Right renal pelvis (tissue), 4 donors: ENCODE data around the gene CMTM1. TPM values are rescaled to one million over a fixed set of nuclear protein-coding genes. Genes with fewer than 3 reads are reported as not detected.
"Not testable (repeated sequence)": the region's sequence is repeated elsewhere in the genome, so short reads cannot be mapped to it uniquely, and the experiment has no call there.

Source experiments
- DNase-seq, 4 donors: peaks; one replicate each; pipeline ENCODE4 v3.0.0-alpha.2; 2013; ENCODE audit warnings: low read depth in 4 of 4, low spot score in 3 of 4, missing footprints in 1 of 4
- polyA plus RNA-seq, 4 donors: library from polyadenylated mRNA; unstranded; fragments of 120-200 nt; gene quantifications; one replicate each; pipeline ENCODE4 v1.2.1, GENCODE V29; 2013; ENCODE audit not compliant: insufficient read length in 4 of 4

Gene CMTM1
- polyA plus RNA-seq, 4 donors, result 5.5 to 7.6 (median 6.0) TPM

- DNase-seq, result peak; percentile 69 to 84 (median 75)
Observed at GRCh38 chr16:66608241-66609138, 42.3 kb downstream of the CMTM1 start.

DNA sequence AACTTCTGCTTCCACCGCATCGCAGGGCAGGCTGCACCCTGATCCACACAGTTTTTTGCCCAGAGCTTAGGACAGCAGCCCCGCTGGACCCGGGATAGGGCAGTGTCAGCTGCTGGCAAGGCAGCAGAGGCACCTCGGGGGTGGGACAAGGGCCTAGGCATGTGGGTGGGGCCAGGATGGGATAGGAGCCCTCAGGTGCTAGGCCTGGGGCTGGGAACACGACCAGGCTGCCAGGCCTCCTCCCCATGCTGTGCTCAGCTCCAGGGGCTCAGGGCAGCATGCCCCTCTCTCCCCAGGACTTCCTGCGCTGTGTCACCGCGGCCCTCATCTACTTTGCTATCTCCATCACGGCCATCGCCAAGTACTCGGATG is 42.9 kb downstream of the CMTM1 start:
- DNase-seq, result no peak

GRCh38 chr16:66610111-66610820 is 44.0 kb downstream of the CMTM1 start:
- no peak for DNase-seq

- not testable (repeated sequence) for DNase-seq
Observed at GRCh38 chr16:66611911-66612310, 45.7 kb downstream of the CMTM1 start.

DNA sequence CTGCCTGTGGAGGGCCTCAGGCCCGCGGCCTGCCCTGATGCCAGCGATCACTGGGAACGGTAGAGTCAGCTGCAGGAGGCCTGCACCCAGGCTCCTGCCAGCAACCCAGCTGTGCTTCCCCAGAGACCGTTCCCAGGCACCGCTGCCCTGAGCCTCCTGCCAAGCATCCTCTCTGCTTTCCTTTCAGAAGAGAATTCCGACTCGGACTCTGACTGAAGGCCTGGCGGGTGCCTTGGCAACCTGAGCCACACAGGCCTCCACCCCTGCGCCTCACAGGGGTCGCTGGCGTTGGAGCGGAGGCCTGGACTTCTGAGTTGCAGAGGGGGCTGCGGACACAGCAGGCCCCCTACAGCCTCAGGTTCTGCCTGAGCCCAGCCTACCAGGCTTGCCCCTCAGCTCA is 46.2 kb downstream of the CMTM1 start:
- no peak for DNase-seq

GRCh38 chr16:66614161-66614802 is 48.0 kb downstream of the CMTM1 start:
- DNase-seq, result no peak

DNA sequence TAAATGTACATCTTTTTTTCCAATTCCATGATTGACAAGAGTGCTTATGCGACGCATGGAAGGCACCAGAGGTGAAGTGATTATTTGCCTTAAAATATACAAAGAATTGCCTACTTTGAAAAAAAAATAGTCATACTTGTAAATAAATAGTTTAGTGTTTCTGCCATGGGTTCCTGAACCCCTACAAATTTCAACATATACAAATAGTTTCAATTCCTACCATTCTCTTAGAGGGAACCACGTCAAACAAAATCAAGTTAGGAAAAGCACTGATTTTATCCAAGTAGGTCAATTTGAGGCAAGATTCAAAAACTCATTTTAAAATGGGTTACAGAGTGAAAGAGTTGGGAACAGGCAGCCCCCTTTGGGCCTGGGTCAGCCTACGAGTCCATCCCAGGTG is 49.9 kb downstream of the CMTM1 start:
- DNase-seq, result no peak

DNA sequence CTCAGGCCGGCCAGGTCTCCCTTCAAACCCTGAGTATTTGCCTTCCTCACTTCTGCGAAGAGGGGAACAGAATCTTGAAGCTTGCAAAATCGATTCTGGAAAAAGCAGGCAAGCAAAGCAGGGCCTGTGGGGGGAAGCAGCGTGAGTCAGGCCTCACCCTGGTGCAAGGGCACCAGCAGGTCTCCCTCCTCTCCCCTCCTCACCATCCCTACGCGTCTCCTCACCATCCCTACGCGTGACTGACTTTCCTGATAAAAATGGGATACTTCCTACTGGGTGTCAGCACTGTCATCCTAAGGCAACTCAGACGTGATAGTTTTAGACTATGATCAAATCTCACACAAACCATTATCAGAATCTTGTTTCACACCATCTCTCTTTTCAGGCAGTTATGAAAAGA is 50.4 kb downstream of the CMTM1 start:
- DNase-seq, result no peak

DNA sequence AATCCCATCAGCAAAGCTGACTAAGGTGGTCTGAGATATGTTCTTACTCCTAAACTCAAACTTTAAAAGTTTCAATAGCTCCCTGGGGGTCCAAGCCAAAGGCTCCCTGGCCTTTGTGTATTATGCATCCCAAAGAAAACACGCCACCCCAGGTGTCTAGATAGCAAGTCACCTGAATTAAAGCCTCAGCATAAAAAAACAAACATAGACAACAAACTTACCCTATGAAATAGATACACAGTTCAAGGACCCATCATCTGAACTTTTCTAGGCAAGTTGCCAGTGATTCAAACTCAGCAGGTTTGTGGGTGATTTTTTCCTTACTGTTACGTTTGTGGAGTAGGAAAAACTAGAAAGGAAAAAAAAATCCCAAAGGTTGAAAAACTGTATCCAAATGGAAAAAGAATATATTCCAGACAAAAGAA is 50.8 kb downstream of the CMTM1 start:
- DNase-seq, result no peak

GRCh38 chr16:66617728-66618127 is 51.5 kb downstream of the CMTM1 start:
- no peak for DNase-seq

DNA sequence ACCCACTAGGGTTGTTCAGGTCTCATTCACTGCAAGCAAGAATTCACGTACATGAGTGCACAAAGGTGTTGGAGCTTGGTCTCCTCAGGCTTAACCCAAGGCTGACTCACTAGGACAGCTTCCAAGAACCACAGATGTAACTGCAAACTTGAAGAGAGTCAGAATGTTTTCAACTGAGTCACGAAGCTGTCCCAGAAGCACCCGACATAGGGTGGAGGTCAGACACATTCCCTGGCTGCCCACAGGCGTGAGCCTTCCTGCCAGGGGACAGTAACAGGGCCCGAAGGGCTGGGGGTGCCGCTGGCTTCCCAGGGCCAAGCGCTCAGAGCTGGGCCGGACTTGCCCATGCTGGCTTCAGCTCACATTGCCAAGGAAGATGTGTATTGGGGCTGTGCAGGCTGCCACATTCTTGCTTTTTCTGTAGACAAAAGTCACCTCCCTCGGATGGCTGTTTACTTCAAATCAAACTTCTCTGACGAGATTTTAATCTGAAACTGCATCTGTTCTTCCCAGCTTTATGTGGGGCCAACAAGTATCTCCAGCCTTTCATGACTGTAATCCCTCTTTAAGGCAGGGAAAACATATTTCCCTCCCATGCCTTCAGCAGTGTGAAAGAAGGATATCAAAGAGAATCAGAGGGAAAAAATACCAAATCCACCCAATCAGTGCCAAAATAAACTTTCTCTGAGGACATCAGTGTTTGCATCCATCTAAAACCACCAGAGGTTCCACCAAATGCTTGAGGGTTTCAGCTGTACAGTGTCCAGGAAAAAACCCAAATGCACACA is 52.5 kb downstream of the CMTM1 start:
- no peak for DNase-seq

- no peak for DNase-seq
Observed at GRCh38 chr16:66619534-66620428, 53.5 kb downstream of the CMTM1 start.

DNA sequence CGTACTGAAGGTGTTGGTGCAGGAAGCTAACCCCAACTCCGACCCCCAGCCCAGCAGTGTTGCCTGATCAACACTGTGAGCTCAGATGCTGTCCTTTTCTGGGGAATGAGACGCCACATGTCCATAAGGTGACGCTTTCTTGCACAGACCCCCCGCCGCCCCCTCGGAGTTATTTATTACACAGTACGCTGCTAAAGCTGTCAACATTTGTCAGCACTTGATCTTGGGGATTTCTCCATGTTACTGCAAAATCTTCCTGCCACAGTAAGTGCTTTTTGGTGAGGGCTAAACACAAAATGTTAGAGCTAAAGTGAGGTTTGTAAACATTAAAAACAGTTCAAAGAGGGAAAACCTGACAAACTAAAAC is 54.2 kb downstream of the CMTM1 start:
- DNase-seq, result no peak

GRCh38 chr16:66621973-66622372 is 55.7 kb downstream of the CMTM1 start:
- no peak for DNase-seq

GRCh38 chr16:66622863-66623262 is 56.6 kb downstream of the CMTM1 start:
- DNase-seq, result no peak

DNA sequence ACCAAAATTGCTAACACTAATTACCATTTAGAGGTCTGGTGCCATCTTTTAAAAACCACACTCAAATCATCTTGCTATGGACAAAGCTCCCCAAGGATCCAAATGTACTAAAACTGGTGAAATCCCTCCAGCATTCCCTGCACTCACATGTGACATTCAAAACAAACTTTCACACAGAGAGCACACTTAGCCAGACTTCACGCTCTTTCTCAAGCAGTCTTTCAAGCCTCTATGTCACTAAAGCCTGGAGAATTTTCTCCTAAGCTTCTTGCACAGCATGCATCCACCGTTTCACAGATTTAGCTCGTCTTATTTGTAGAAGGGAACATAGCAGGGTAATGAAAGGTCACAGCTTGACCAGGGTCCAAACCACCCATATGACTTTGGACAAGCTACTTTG is 57.5 kb downstream of the CMTM1 start:
- DNase-seq, result no peak

DNA sequence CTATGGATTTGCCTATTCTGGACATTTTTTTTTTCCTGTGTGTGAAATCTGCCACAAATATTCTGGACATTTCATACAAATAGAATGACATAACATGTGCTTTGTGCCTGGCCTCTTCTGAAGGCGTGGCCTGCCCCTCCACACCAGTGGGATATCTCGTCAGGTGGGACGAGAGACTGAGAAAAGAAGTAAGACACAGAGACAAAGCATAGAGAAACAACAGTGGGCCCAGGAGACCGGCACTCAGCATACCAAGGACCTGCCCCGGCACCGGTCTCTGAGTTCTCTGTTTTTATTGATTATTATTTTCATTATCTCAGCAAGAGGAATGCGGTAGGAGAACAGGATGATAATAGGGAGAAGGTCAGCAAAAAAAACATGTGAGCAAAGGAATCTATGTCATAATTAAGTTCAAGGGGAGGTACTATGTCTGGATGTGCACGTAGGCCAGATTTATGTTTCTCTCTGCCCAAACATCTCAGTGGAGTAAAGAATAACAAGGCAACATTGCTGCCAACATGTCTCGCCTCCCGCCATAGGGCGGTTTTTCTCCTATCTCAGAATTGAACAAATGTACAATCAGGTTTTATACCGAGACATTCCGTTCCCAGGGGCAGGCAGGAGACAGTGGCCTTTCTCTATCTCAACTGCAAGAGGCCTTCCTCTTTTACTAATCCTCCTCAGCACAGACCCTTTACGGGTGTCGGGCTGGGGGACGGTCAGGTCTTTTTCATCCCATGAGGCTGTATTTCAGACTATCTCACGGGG is 61.6 kb downstream of the CMTM1 start:
- not testable (repeated sequence) for DNase-seq
